NCI-H1417 treated with DMSO at 0.1 percent for 48 hours (cell line): ENCODE results near the gene TMC5.

ENCODE experiments used
- DNase-seq: peaks from one replicate; lab custom pipeline; 2025; lab: John Stamatoyannopoulos, UW

The TMC5 gene

DNA sequence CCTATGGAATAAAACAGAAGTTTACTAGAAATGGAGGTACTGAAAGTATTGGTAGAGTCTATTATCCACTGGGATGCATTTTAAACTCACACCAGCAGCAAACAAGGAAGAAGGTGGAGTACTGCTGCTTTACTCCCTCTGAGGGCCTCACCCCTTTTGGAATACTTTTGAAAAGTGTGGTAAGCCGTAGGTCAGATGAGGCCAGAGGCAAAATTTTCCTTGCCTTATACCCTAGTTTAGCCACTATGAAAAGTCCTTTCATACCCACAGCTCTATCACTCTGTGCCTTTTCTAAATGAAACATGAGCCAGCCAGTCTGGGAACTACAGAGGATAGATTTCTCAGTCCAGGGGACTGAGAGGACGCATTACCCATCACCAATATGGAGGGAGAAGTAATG is 90.2 kb downstream of the TMC5 start:
- no peak for DNase-seq

DNA sequence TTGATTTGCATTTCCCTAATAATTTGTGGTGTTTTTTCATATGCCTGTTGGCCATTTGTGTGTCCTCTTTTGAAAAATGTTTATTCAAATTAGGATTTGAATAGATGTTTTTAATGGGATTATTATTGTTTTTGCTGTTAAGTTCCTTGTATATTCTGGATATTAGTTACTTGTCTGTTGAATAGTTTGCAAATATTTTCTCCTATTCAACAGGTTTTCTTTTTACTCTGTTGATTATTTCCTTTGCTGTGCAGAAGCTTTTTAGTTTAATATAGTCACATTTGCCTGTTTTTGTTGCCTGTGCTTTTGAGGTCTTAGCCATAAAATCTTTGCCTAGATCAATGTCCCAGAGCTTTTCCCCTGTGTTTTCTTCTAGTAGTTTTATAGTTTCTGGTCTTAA is 94.6 kb downstream of the TMC5 start:
- DNase-seq: no peak

DNA sequence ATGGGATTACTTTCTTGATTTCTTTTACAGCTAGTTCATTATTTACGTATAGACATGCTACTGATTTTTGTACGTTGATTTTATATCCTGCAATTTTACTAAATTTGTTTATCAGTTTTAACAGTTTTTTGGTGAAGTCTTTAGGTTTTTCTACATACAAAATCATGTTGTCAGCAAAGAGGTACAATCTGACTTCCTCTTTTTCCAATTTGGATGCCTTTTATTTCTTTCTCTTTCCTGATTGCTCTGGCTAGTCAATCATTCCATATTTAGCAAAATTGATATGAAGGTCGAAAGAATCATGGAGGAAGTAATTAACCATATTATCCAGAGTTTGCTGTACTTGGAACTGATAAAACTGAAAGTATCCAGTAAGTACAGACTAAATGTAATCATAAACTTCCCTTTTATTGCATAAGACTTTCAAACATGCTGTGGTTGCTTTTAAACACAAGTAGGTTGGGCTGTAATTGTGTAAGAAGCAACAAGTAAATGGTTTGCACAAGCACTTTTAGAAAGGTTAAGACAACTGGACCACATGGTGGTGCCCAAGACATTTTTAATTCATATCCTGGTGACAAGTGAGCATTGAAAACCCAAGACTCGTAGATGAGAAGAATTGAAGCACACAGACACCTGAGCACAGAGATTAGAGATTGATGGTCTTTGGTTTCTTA is 95.8 kb downstream of the TMC5 start:
- DNase-seq: no peak

DNA sequence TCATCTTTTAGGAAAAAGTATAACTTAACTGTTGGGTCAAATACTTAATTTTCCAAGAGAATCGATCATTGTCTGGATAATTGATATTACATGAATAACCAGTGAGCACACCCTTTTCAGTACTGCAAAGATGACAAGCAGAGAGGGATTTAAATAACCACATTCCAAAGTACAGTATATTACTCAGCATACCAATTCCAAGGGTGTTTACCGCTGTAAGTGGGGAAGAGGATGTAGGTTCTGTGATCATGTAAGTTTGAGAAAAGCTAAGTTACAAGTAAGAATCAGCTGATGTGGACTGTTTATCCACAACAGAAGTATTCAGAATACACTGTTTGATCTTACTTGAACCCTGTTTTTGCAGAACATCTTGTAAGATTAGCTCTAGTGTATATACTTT is 98.1 kb downstream of the TMC5 start:
- no peak for DNase-seq

DNA sequence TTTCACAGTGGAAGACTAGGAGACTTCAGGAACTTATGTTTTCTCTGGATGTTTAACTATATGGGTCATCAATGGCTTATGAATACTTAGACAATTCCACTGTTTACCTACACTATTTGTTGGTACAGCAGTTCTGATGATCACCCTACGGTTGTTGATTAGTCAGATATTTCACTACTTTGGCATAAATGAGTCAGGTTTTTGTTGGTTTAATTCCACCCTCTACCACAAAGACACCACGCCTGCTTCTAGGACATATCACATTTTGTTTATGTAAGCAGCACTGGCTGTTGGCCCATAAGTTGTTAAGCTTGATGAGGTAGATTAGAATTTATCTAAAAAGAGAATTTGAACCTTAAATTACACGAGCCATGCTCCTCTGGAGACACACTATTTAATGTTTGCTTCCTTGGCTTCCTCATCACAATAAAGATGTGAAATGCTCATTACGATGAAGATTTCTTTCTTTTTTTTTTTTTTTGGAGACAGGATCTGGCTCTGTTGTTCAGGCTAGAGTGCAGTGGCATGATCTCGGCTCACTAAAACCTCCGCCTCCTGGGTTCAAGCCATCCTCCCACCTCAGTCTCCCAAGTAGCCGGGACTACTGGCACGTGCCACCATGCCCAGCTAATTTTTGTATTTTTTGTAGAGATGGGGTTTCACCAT is 99.9 kb downstream of the TMC5 start:
- DNase-seq: no peak

DNA sequence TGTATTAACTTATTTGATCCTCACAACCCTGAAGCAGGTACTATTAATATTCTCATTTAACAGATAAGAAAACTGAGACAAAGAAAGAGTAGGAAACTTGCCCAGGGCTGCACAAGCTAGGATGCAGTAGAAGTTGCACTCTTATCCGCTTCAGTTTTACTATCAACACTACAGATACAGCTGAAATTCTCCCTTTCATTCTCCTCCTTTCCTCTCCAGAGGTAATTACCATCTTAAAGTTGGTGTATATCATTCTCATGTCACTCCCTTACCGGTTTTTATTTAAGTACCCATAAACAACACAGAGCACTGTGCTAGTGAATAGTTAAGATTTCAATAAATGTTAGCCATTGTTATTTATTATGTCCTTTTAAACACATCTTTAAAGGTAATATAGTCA is 100.7 kb downstream of the TMC5 start:
- DNase-seq: no peak

DNA sequence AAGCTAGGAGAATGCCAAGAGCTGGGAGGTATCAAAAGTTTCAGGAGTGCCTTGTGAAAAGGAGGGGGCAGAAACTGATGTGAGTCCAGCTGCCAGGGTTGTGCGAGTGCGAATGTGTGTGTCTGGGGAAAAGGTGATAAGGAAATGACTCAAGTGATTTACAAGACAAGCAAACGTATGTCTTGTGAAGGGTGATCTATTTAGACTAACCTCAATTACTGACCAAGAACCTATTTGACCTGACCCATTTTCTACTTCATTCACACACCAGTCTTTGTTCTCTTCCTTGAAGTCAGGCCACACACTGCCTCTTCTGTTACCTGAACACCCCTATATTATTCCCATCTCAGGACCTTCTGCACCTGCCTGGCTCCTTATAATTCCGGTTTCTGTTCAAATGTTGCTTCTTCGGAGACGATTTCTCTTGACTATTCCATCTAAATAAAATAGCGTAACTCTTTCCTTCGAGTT is 103.2 kb downstream of the TMC5 start:
- DNase-seq: no peak

DNA sequence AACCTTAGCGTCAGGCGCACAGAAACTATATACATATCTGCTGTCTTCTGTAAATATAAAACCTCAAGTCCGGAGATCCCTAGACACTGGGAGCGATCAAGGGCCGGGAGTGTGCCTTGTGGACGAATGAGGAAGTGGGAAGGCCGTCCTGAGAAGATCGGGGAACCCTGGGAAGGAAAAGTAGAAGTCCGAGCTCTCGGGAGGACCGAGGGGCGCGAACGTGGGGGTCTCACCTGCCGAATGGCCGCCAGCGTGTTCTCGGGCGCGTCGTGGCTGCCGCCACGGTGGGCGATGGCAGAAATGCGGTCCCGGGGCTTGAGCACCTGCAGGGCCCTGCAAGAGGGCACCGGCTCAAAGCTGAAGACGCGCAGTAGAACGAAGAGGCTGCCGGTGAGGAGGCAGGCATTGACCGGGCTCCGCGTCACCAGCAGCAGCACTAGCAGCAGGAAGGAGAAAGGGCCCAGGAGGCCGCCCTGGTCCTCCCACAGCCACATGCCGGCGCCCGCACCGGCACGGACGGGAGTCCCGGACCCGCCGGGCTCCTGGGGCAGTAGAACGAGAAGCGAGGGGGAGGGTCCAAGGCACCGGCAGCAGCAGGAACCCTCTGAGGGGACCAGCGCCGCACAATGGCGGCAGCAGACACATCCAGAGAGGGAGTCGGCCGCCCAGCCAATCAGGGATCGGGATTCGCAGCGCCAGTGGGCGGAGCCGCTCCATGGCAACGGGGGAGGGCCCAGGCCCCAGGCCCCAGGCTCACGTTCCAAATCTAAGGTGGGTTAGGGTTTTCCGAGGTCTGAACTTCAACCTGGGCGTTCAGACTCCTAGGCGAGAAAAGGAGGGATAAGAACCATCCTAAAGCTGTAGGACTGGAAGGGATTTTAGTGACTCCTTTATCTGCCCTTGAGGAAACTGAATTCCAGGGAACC is 104.1 kb downstream of the TMC5 start, which contains the start of gene GDE1:
Gene GDE1 (minus strand): TSS at position 628 of the 926 bp plus-strand sequence. CDS start 134 bp downstream, at position 494.
- DNase-seq: peak; percentile 76

DNA sequence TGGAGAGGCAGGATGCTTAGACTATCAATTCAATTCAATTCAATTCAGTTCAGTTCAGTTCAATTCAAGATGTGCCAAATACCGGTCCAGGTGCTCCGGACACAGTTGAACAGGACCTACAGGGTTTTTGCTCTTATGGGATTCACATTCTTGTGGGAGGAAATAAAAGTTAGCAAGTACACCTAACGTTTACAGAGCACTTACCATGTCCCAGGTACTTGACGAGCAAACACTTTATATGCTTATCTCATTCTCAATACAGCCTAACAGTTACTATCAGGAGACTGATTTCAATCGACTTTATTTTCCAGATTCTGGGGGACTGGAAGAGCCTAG is 104.7 kb downstream of the TMC5 start:
- no peak for DNase-seq

DNA sequence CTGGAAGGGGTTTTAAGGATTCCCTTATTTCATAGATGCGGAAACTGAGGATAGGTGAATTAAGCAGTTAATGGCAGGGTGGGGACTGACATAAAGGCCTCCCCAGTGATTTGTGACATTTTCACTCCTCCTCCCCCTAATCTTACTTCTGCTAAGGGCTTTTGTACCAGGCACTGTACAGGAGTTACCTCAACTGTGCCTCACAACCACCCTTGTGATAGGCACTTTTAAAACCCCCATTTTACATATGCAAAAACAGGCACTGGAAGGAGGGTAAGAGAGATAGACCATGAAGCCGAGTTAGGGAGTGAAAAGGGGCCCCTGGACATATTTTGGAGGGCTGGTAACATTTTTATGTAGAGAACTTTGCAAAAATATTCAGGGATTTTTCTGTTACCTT is 105.1 kb downstream of the TMC5 start:
- no peak for DNase-seq

DNA sequence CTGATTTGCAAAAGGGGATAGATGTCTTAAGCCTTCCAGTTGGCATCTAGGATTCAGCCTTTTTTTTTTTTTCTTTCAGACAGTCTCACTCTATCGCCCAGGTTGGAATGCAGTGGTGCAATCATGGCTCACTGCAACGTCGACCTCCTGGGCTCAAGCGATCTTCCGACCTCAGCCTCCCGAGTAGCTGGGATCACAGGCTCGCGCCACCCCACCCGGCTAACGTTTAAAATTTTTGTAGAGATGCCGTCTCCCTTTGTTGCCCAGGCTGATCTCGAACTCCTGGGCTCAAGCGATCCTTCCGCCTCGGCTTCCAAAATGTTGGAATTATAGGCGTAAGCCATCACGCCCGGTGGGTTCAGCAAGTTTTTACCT is 105.5 kb downstream of the TMC5 start:
- DNase-seq: no peak

DNA sequence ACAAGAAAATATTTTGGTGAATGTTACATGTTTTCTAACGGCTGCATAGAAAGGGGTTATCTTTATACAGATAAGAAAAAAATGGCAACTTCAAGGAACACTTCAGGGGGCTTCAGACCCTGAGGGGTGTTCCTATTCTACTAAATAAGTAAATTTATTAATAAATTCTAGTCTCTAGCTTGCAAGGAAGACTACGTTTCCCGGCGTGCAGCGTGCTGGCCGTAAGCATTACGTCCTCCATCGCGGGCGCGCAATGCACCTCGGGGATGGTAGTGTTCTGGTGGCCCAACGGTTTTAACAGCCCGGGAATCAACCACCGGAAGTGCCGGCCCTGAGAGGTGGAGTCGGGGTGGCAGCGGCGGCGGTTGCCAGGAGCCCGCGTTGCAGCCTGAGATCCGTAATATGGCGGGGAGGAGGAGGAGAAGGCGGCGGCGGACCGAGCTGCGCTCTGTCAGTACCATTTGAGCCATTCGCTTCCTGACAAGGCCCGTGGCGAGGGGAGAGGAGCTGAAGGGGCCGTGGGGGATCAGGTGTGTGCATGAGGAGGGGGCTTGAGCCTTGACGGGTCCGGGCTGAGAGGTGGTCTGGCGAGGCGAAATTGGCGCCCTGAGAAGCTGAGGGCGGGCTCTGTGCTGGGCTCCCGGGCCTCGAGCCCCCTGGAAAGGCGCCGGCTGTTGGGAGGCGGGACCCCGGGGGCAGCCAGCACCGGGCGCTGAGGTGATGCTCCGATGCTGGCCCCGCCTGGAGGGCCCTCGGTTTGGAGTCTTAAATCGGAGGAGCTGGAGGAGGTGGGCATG is 106.1 kb downstream of the TMC5 start, which contains the start of gene CCP110:
Gene CCP110 (plus strand): TSS at position 384 of the 797 bp plus-strand sequence. CDS start 3,940 bp downstream, outside the sequence.
- peak; percentile 88 for DNase-seq

DNA sequence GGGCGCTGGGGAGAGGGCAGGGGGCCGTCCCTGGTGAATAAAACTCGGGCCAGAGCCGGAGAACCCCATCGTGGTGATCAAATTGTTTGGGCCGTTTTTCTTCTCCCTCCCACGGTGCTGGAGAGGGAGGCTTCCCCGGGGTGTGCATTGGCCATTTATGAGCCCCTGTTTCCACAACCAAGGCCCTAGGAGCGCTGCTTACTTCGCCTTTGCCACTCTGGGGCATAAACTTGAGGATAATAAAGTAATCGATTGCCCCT is 106.6 kb downstream of the TMC5 start:
- DNase-seq: no peak

DNA sequence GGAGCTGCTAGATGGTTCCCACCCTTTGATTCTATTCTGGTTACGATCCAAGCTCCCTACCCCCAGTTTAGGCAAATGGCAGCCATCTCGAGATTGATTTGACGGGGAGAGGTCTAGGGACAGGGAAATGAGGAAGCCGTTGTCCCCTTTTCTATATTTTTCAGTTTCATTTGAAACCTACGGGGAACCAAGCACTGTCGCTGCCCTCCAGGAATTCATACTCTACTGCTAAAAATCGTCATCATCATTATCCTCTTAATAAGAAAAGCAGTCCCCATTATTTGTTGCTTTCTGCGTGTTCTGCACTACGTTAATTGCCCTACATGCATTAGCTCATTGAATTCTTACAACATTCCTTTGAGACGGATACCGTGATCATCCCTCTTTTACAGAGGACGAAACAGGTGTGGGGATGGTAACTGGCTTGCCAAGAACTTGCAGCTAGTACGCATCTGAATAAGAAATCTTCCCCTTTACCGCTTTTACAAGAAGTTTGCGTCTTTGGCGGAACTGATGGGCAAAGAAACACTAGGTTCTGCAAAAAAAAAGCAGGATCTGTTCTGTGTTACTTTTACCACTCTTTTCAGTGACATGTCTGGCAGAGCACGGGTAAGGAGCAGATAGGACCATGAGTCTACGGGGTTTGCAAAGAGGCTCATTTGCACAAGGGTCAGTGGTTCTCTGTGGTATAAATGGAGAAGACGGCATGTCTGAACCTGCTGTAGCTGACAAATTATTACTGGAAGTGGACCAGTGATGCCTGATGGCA is 107.1 kb downstream of the TMC5 start:
- peak; percentile 15 for DNase-seq

DNA sequence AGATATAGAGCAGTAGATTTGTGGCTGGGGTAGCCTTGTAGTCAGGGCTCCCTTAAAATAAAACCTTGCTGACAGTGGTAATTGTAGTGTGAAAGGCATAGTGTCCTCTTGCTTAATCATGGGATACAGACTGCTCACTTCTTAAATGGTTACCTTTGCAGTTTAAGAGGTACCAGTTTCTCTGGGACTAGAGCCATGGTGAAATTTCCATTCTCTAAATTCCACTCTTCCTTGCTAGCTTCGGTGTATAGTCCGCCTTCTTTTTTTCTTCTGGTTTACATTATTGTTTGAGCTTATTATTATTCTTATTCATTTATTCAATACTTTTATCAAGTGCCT is 107.7 kb downstream of the TMC5 start:
- no peak for DNase-seq

DNA sequence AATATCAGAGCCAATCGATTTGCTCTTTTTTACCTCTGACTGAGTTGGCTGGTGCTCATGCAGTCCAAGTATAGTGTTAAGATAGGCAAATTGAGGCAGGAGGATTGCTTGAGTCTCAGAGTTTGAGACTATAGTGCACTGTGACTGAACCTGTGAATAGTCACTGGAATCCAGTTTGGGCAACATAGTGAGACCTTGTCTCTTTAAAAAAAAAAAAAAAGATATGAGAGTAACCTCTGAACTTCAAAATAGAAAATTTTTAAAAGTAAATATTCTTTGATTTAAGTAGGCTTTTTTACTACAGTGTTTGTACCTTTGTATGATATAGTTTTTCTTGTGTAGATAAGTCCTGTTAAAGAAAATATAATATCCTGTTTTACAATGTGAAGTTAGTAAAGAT is 109.5 kb downstream of the TMC5 start:
- DNase-seq: no peak

DNA sequence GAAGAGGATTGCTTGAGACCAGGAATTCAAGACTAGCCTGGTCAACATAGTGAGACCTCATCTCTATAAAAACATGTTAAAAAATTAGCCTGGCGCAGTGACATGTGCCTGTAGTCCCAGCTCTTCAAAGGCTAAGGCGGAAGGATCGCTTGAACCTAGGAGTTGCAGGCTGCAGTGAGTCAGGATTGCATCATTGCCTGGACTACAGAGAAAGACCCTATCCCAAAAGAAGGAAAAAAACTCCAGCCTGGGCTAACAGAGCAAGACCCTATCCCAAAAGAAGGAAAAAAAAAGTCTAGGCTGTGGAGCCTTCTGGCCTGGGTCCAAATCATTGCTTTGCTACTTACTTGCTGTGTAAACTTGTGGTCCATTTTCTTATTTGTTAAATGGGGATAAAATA is 111.0 kb downstream of the TMC5 start:
- DNase-seq: no peak

DNA sequence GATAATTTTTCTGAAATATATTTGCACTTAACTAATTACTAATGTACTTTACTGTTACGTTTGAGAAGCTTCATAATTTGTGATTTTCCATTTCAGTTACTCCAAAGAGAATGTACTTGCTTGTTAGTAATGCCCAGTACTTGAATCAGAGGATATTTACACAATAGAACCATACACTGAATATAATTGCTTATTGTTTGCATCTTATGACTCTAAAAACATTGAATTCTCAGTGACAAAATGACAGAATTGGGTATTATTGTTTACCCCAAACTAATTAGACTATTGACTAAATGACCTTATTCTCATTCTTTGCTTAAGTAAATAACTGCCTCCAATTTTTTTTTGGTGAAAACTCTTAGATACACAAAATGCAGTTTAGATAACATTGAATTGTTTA is 114.9 kb downstream of the TMC5 start:
- DNase-seq: no peak

DNA sequence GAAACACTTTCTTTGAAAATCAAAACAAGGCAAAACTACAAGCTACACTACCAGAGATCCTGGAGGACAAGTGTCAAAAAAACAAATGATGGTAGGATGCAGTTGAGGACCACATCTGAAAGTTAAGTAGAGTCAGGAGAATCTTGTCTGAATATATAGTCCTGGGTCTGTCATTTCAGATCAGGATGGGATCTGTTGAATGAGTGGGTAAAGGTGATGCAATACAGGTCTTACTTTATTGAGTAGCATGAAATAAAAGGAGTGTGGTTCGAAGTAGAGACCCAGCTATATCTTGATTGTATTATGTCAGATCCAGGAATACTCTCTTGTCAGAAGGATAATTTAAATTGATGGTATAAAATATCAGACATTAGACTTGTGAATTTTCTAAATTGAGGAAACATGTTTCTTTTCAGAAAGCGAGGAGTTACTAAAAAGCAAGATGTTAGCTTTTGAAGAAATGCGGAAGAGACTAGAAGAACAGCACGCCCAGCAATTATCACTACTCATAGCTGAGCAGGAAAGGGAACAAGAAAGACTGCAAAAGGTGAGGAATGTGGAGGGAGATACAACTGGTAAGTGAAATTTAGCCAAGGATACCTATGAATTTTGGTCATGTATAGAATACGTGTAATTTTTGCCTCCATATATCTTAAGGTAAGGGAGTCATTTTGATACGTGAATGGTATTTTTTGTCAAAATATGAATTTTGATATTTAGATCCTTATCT is 122.7 kb downstream of the TMC5 start:
- no peak for DNase-seq

DNA sequence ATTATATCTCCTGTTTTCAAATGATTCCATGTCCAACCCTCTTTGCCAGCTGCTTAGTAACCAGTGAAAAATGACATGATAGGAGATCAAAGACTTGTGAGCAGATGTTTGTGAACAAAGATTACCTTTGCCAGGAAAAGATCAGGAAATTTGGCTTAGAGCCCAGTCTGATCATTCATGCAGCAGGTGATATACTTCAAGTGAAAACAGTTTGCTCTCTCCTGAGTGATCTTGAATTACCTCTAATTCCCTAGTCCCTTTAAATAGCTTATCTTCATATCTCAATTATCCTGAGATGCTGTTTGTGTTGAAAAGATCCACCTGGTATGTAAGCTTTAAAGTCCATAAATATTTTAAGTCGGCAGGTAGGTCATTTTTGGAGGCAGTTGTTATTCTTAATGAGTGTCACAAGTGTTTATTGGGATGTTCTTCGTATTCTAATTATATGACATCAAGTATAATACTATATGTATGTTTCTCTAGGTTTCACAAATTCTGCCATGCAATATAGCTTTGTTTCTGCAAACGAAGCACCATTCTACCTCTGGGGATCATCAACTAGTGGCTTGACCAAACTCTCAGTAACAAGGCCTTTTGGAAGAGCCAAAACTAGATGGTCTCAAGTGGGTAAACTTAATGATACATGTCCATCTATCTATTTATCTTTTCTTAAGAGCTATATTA is 124.6 kb downstream of the TMC5 start:
- peak; percentile 86 for DNase-seq
